ENCODE data around the gene MAP2K4. TPM values are rescaled to one million over a fixed set of nuclear protein-coding genes. Genes with fewer than 3 reads are reported as not detected.
"Not testable (repeated sequence)": the region's sequence is repeated elsewhere in the genome, so short reads cannot be mapped to it uniquely, and the experiment has no call there.

Gene MAP2K4
- total RNA-seq, result 44.0 TPM

DNA sequence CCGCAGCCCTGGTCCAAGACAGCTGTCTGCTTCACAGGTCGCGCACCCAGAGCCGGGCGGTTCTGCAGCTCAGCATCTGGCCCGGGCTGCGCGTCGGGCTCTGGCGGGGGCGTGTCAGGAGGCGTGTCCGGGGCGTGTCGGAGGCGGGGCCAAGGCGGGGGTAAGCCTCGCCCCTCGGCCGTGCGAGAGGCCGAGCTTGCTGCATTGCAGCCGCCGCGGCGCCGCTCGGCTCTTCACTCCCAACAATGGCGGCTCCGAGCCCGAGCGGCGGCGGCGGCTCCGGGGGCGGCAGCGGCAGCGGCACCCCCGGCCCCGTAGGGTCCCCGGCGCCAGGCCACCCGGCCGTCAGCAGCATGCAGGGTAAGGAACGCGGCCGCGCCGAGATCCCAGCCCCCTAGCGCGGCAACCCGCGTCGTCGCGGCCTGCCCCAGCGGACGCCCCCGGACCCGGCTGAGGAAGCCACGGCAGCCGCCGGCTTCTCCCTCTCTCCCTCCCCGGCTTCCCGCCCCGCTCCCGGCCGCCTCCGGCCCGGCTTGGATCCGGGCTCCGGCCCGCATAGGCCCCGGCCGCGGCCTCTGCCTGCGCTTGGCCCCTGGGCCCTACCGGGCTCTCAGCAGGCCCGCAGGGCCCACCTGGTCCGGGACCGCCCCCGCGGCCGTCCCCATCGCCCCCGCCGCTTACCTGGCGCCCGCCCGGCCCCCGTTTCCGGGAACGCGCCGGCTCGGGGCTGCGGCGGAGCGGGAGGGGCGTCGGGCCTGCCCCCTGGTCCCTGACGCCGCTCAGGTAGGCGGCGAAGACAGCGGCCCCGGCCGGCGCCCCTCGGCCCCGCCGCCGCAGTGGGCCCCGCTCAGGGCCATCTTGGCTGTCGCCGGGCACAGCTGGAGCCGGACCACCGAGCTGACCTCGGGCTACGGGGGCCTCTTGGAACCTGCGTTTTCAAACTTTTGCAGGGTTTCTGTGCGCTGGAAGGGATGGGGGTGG is at the start of gene MAP2K4:
MAP2K4 (plus strand) TSS at position 236 of the 981 bp plus-strand sequence; CDS start at position 246, 10 bp downstream.
- peaks cover 17% of the 10 kb centered on the region for H3K4me1 ChIP-seq (ENCODE audit: insufficient read depth, low read length)
- H3K9me3 ChIP-seq (ENCODE audit: low read depth, low read length), result no peaks in the 10 kb centered on the region
- peaks cover 10% of the 10 kb centered on the region for H3K27me3 ChIP-seq (ENCODE audit: insufficient read depth, low read length)
- H3K4me3 ChIP-seq (ENCODE audit: low read length), result peak within 1 kb of the TSS; percentile 68

DNA sequence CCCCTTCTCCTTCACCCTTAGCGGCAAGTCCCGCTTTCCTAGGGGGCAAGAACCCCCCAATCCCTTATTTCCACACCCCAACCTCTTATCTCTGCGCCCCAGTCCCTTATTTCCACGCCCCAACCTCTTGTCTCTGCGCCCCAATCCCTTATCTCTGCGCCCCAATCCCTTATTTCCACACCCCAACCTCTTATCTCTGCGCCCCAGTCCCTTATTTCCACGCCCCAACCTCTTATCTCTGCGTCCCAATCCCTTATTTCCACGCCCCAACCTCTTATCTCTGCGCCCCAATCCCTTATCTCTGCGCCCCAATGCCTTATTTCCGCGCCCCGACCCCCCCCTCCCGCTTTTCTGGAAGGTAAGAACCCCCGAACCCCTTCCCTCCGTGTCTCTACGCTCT is 47.9 kb upstream of the MAP2K4 start:
- H3K4me1 ChIP-seq (ENCODE audit: insufficient read depth, low read length), result not testable (repeated sequence)

DNA sequence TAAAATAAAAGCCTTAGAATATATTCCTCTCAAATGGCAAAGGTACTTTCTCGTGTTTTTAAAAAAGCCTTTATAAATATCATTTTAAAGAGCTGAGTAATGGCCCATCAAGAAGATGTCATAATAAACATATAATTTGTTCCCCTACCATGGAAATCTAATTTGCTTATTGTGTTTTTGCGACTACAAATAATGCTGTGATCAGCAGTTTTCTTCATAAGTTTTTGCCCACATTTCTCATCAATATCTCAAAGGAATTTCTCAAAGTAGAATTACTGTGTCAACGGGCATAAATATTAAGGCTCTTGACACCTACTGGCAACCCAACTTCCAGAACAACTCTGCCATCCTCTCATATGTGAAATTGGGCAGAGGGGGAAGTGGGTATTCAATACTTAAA is 40.9 kb upstream of the MAP2K4 start:
- Histone ChIP-seq H3K4me3 (ENCODE audit: low read length) (no peak overlapping the region), H3K4me1 (ENCODE audit: insufficient read depth, low read length) (no peaks in the 10 kb centered on the region)

More for the DNA sequence above, 47.9 kb upstream of the MAP2K4 start:
- not testable (repeated sequence) for H3K4me3 ChIP-seq (ENCODE audit: low read length); H3K27me3 ChIP-seq (ENCODE audit: insufficient read depth, low read length); H3K9me3 ChIP-seq (ENCODE audit: low read depth, low read length)

DNA sequence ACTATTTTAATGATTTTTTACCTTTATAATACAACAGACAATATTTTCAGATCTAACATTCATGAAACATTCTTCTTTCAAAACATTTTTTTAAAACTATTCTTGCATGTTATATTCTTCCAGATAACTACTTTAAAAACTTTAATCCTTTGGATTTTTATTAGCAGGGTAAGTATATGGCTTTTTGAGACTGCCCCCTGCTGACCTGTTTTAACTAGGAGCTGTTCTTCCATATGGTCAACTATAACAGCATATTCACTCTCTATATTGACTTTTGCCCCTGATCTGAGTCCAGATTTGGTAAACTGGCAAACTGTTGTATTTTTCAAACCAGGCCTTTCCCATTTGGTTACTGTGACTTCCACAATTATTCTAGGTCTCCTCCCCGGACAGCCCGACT is 39.9 kb upstream of the MAP2K4 start:
- Histone ChIP-seq H3K4me3 (ENCODE audit: low read length) (no peak overlapping the region), H3K9me3 (ENCODE audit: low read depth, low read length) (no peaks in the 10 kb centered on the region), H3K4me1 (ENCODE audit: insufficient read depth, low read length) (no peaks in the 10 kb centered on the region), H3K27me3 (ENCODE audit: insufficient read depth, low read length) (no peaks in the 10 kb centered on the region)

More for the DNA sequence above, 40.9 kb upstream of the MAP2K4 start:
- H3K27me3 ChIP-seq (ENCODE audit: insufficient read depth, low read length), result no peaks in the 10 kb centered on the region
- no peaks in the 10 kb centered on the region for H3K9me3 ChIP-seq (ENCODE audit: low read depth, low read length)

- Histone ChIP-seq H3K27me3 (ENCODE audit: insufficient read depth, low read length) (no peaks in the 10 kb centered on the region), H3K4me3 (ENCODE audit: low read length) (no peak overlapping the region), H3K4me1 (ENCODE audit: insufficient read depth, low read length) (no peaks in the 10 kb centered on the region), H3K9me3 (ENCODE audit: low read depth, low read length) (no peaks in the 10 kb centered on the region)
These were observed 38.8 kb upstream of the MAP2K4 start for GRCh38 chr17:11981862-11982261.

DNA sequence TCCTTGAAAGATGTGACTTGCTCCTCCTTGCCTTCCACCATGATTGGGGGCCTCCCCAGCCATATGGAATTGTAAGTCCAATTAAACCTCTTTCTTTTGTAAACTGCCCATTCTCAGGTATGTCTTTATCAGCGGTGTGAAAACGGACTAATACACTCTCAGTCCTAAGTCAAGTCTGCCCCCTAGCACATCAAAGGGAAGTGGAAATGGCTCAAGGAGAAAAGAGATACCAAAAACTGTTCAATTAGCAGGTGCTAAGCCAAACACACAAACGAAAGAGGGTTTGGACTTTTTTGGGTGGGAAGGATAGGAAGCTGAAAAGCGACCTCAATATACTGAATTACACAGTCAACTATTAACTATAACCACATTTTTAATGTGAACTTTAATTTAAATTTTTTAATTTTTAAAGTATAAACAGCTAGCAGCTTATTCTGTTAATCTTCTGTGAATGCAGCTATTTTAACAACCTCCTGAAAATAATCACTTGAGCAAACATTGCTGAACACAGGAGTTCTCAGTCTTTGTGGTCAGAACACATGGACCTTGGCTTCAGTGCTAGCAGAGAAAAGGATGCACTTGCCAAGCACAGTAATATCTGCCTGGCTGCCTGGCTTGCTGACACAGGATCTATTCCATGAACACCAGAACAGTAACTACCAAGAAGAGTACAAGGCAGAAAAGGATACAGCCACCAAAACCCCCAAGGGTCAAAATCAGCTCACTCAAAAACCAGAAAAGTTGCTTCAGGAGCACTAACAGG is 34.3 kb upstream of the MAP2K4 start:
- Histone ChIP-seq H3K4me3 (ENCODE audit: low read length) (no peak overlapping the region), H3K4me1 (ENCODE audit: insufficient read depth, low read length) (no peaks in the 10 kb centered on the region), H3K9me3 (ENCODE audit: low read depth, low read length) (no peaks in the 10 kb centered on the region), H3K27me3 (ENCODE audit: insufficient read depth, low read length) (no peaks in the 10 kb centered on the region)

DNA sequence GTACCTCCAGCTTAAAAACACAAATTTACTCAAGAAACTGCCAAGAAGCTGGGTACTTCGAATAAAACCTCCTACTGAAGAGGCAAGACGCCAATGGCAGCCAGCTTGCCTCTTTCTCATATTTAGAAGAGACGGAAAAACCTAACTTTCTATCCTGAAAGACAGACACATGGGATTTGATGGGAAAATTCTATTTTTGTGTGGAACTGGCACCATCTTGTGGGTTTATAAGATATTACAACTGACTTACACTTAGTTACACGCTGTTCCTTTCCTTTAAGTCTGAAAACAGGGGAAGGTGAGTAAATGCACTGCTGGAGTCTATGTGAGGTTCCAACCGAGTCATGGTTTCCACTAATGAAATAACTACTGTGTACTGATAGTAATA is 33.7 kb upstream of the MAP2K4 start:
- H3K4me3 ChIP-seq (ENCODE audit: low read length), result no peak overlapping the region
- H3K4me1 ChIP-seq (ENCODE audit: insufficient read depth, low read length), result no peaks in the 10 kb centered on the region
- H3K9me3 ChIP-seq (ENCODE audit: low read depth, low read length), result no peaks in the 10 kb centered on the region
- no peaks in the 10 kb centered on the region for H3K27me3 ChIP-seq (ENCODE audit: insufficient read depth, low read length)

DNA sequence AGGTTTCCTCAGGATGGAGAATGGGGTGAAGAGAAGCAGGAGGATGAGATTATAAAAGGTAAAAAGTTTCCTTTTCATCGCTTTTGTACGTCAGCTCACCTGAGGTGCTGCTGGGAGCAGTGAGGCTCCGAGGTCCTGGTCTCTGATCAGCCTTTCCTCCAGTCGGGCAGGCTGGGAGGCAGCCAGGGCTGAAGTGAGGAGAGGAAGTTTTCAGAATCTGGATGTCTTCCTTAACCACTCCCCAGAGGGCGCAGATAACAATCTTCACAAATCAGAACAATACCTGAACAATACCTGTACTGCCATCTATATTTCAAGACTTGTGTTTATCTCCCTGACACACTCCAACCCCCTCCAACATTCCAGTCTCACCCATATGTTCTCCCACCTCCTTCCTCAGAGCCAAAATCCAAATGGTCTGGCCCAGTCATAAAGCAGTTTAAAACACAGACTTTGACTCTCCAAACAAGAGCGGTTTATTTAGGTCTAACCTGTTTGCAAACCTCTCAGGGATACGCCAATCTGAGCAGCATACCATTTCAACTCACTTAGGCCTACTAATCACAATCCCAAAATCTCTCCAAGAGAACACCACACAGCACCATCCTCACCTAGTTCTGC is 30.2 kb upstream of the MAP2K4 start:
- Histone ChIP-seq H3K4me1 (ENCODE audit: insufficient read depth, low read length) (no peaks in the 10 kb centered on the region), H3K27me3 (ENCODE audit: insufficient read depth, low read length) (no peaks in the 10 kb centered on the region), H3K9me3 (ENCODE audit: low read depth, low read length) (no peaks in the 10 kb centered on the region), H3K4me3 (ENCODE audit: low read length) (no peak overlapping the region)

DNA sequence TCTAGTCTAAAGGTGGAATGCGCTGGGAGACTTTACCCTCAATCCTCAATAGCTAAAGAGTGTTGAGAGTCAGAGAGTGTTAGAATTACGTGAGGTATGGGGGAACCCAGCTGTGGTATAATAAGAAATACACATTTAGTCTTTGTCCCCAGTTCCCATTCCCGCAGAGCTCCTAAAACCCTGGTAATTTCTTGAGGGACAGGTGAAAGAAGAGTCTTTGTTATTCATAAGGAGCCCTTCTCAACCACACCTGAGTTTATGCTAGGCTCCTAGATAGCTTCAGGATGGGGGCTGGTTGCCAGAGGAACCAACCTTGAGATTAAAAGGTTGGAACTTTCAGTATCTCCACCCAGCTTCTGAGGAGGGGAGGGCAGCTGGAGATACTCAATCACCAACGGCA is 29.2 kb upstream of the MAP2K4 start:
- Histone ChIP-seq H3K4me1 (ENCODE audit: insufficient read depth, low read length) (no peaks in the 10 kb centered on the region), H3K27me3 (ENCODE audit: insufficient read depth, low read length) (no peaks in the 10 kb centered on the region), H3K4me3 (ENCODE audit: low read length) (no peak overlapping the region), H3K9me3 (ENCODE audit: low read depth, low read length) (no peaks in the 10 kb centered on the region)

GRCh38 chr17:11996722-11997146 is 23.9 kb upstream of the MAP2K4 start:
- peak overlapping the region; percentile 76 for H3K4me3 ChIP-seq (ENCODE audit: low read length)
- H3K9me3 ChIP-seq (ENCODE audit: low read depth, low read length), result no peaks in the 10 kb centered on the region
- H3K27me3 ChIP-seq (ENCODE audit: insufficient read depth, low read length), result no peaks in the 10 kb centered on the region
- peaks cover 23% of the 10 kb centered on the region for H3K4me1 ChIP-seq (ENCODE audit: insufficient read depth, low read length)

- peak within 1 kb of the TSS; percentile 76 for H3K4me3 ChIP-seq (ENCODE audit: low read length)
- no peaks in the 10 kb centered on the region for H3K27me3 ChIP-seq (ENCODE audit: insufficient read depth, low read length)
- peaks cover 23% of the 10 kb centered on the region for H3K4me1 ChIP-seq (ENCODE audit: insufficient read depth, low read length)
- no peaks in the 10 kb centered on the region for H3K9me3 ChIP-seq (ENCODE audit: low read depth, low read length)
These were observed 23.3 kb upstream of the MAP2K4 start, which contains the start of gene ZNF18 for GRCh38 chr17:11997147-11997971. ZNF18 (minus strand) TSS chr17:11997475; CDS start chr17:11992829, 4,646 bp downstream.

- H3K4me1 ChIP-seq (ENCODE audit: insufficient read depth, low read length), result peaks cover 23% of the 10 kb centered on the region
- H3K9me3 ChIP-seq (ENCODE audit: low read depth, low read length), result no peaks in the 10 kb centered on the region
- H3K4me3 ChIP-seq (ENCODE audit: low read length), result peak overlapping the region; percentile 76
- H3K27me3 ChIP-seq (ENCODE audit: insufficient read depth, low read length), result no peaks in the 10 kb centered on the region
These were observed 22.8 kb upstream of the MAP2K4 start for GRCh38 chr17:11997972-11998233.

- Histone ChIP-seq H3K9me3 (ENCODE audit: low read depth, low read length) (no peaks in the 10 kb centered on the region), H3K4me1 (ENCODE audit: insufficient read depth, low read length) (peaks cover 23% of the 10 kb centered on the region), H3K27me3 (ENCODE audit: insufficient read depth, low read length) (no peaks in the 10 kb centered on the region), H3K4me3 (ENCODE audit: low read length) (no peak overlapping the region)
These were observed 21.0 kb upstream of the MAP2K4 start for GRCh38 chr17:11999696-12000095.

GRCh38 chr17:12007466-12007865 is 13.2 kb upstream of the MAP2K4 start:
- Histone ChIP-seq H3K4me1 (ENCODE audit: insufficient read depth, low read length) (no peaks in the 10 kb centered on the region), H3K27me3 (ENCODE audit: insufficient read depth, low read length) (peaks cover under 1% of the 10 kb centered on the region), H3K9me3 (ENCODE audit: low read depth, low read length) (no peaks in the 10 kb centered on the region), H3K4me3 (ENCODE audit: low read length) (no peak overlapping the region)

Data from mononuclear cell (primary cell).